ENCODE data around the gene HSPB8. TPM values are rescaled to one million over a fixed set of nuclear protein-coding genes. Genes with fewer than 3 reads are reported as not detected.
"Not testable (repeated sequence)": the region's sequence is repeated elsewhere in the genome, so short reads cannot be mapped to it uniquely, and the experiment has no call there.

The HSPB8 gene
- total RNA-seq, 1 donor from 2014 or later, result 150 TPM

GRCh38 chr12:119206348-119207062, 27.8 kb downstream of the HSPB8 start:
- no peak for DNase-seq

- DNase-seq, result no peak
Observed at GRCh38 chr12:119207063-119207560, 28.4 kb downstream of the HSPB8 start.

- DNase-seq, result peak; percentile 93
Observed at GRCh38 chr12:119208626-119209061, 29.9 kb downstream of the HSPB8 start.

- DNase-seq, result no peak
Observed at GRCh38 chr12:119211884-119212283, 33.2 kb downstream of the HSPB8 start.

- no peak for DNase-seq
Observed at GRCh38 chr12:119216084-119216483, 37.4 kb downstream of the HSPB8 start.

GRCh38 chr12:119218875-119219274, 40.1 kb downstream of the HSPB8 start:
- not testable (repeated sequence) for DNase-seq

GRCh38 chr12:119222222-119222951, 43.7 kb downstream of the HSPB8 start:
- no peak for DNase-seq

- no peak for DNase-seq
Observed at GRCh38 chr12:119225454-119225853, 46.7 kb downstream of the HSPB8 start.

- DNase-seq, result no peak
Observed at GRCh38 chr12:119227292-119227691, 48.6 kb downstream of the HSPB8 start.

GRCh38 chr12:119229205-119229604, 50.5 kb downstream of the HSPB8 start:
- DNase-seq, result no peak

GRCh38 chr12:119229837-119230236, 51.1 kb downstream of the HSPB8 start:
- DNase-seq, result peak; percentile 42

GRCh38 chr12:119230807-119231206, 52.1 kb downstream of the HSPB8 start:
- DNase-seq, result no peak

- DNase-seq, result no peak
Observed at GRCh38 chr12:119231774-119232173, 53.0 kb downstream of the HSPB8 start.

GRCh38 chr12:119235197-119235751, 56.5 kb downstream of the HSPB8 start:
- DNase-seq, result no peak

GRCh38 chr12:119236372-119236771, 57.6 kb downstream of the HSPB8 start:
- no peak for DNase-seq

- DNase-seq, result no peak
Observed at GRCh38 chr12:119239040-119239439, 60.3 kb downstream of the HSPB8 start.

GRCh38 chr12:119241049-119241448, 62.3 kb downstream of the HSPB8 start:
- no peak for DNase-seq

- no peak for DNase-seq
Observed at GRCh38 chr12:119241580-119242169, 62.9 kb downstream of the HSPB8 start.

Data from tongue (tissue), 2 donors.